ENCODE results near the gene CTTNBP2.

CTTNBP2 gene

GRCh38 chr7:117767951-117768350 lies 105.3 kb downstream of the CTTNBP2 start:
- H3K9me3 ChIP-seq (ENCODE audit: insufficient read depth, low read length): no peaks in the 10 kb centered on the region
- H3K9ac ChIP-seq (ENCODE audit: low read length): no peak overlapping the region
- TF ChIP-seq EZH2phosphoT487 (IDR thresholded peaks at IDR 0.05; ENCODE audit: low read depth) (no peak), CTCF (IDR thresholded peaks at IDR 0.05; ENCODE audit: low read depth, low read length) (no peak)

GRCh38 chr7:117766913-117767312 lies 106.3 kb downstream of the CTTNBP2 start:
- no peak for TF ChIP-seq CTCF (IDR thresholded peaks at IDR 0.05; ENCODE audit: low read depth, low read length)
- TF ChIP-seq EZH2phosphoT487 (IDR thresholded peaks at IDR 0.05; ENCODE audit: low read depth): no peak
- H3K9me3 ChIP-seq (ENCODE audit: insufficient read depth, low read length): no peaks in the 10 kb centered on the region
- H3K27me3 ChIP-seq (ENCODE audit: low read depth, low read length): no peaks in the 10 kb centered on the region
- no peaks in the 10 kb centered on the region for H3K36me3 ChIP-seq (replicated peaks; ENCODE audit: low read depth, low read length)
- no peaks in the 10 kb centered on the region for H3K79me2 ChIP-seq (ENCODE audit: low read length)
- H3K4me1 ChIP-seq (ENCODE audit: low read length): peaks cover 15% of the 10 kb centered on the region
- H2AFZ ChIP-seq (ENCODE audit: low read depth, low read length): no peak overlapping the region
- no peak overlapping the region for H3K4me3 ChIP-seq (ENCODE audit: low read length)
- H4K20me1 ChIP-seq (ENCODE audit: insufficient read depth, low read length): no peaks in the 10 kb centered on the region
- no peak overlapping the region for H3K27ac ChIP-seq (ENCODE audit: low read length)
- H3K4me2 ChIP-seq (ENCODE audit: low read length): no peak overlapping the region
- no peak overlapping the region for H3K9ac ChIP-seq (ENCODE audit: low read length)

More at GRCh38 chr7:117767951-117768350, 105.3 kb downstream of the CTTNBP2 start:
- Histone ChIP-seq H3K4me2 (ENCODE audit: low read length) (no peak overlapping the region), H2AFZ (ENCODE audit: low read depth, low read length) (no peak overlapping the region), H4K20me1 (ENCODE audit: insufficient read depth, low read length) (no peaks in the 10 kb centered on the region), H3K27ac (ENCODE audit: low read length) (no peak overlapping the region), H3K4me3 (ENCODE audit: low read length) (no peak overlapping the region), H3K79me2 (ENCODE audit: low read length) (no peaks in the 10 kb centered on the region), H3K27me3 (ENCODE audit: low read depth, low read length) (no peaks in the 10 kb centered on the region), H3K36me3 (replicated peaks; ENCODE audit: low read depth, low read length) (no peaks in the 10 kb centered on the region), H3K4me1 (ENCODE audit: low read length) (peaks cover 16% of the 10 kb centered on the region)

- H3K9me3 ChIP-seq (ENCODE audit: insufficient read depth, low read length): no peaks in the 10 kb centered on the region
- H3K27me3 ChIP-seq (ENCODE audit: low read depth, low read length): no peaks in the 10 kb centered on the region
- TF ChIP-seq EZH2phosphoT487 (IDR thresholded peaks at IDR 0.05; ENCODE audit: low read depth) (no peak), CTCF (IDR thresholded peaks at IDR 0.05; ENCODE audit: low read depth, low read length) (no peak)
- H3K36me3 ChIP-seq (replicated peaks; ENCODE audit: low read depth, low read length): no peaks in the 10 kb centered on the region
- no peaks in the 10 kb centered on the region for H3K79me2 ChIP-seq (ENCODE audit: low read length)
- no peak overlapping the region for H3K4me3 ChIP-seq (ENCODE audit: low read length)
- peaks cover 15% of the 10 kb centered on the region for H3K4me1 ChIP-seq (ENCODE audit: low read length)
- no peak overlapping the region for H3K27ac ChIP-seq (ENCODE audit: low read length)
- H4K20me1 ChIP-seq (ENCODE audit: insufficient read depth, low read length): no peaks in the 10 kb centered on the region
- no peak overlapping the region for H3K4me2 ChIP-seq (ENCODE audit: low read length)
- no peak overlapping the region for H3K9ac ChIP-seq (ENCODE audit: low read length)
- no peak overlapping the region for H2AFZ ChIP-seq (ENCODE audit: low read depth, low read length)
Measured at GRCh38 chr7:117764031-117764430, 109.2 kb downstream of the CTTNBP2 start.

- Histone ChIP-seq H3K79me2 (ENCODE audit: low read length) (no peaks in the 10 kb centered on the region), H3K4me2 (ENCODE audit: low read length) (no peak overlapping the region), H3K9me3 (ENCODE audit: insufficient read depth, low read length) (no peaks in the 10 kb centered on the region), H3K9ac (ENCODE audit: low read length) (no peak overlapping the region), H3K4me1 (ENCODE audit: low read length) (peaks cover 11% of the 10 kb centered on the region), H3K27me3 (ENCODE audit: low read depth, low read length) (no peaks in the 10 kb centered on the region), H3K36me3 (replicated peaks; ENCODE audit: low read depth, low read length) (no peaks in the 10 kb centered on the region), H2AFZ (ENCODE audit: low read depth, low read length) (no peak overlapping the region), H3K4me3 (ENCODE audit: low read length) (no peak overlapping the region), H3K27ac (ENCODE audit: low read length) (no peak overlapping the region), H4K20me1 (ENCODE audit: insufficient read depth, low read length) (no peaks in the 10 kb centered on the region)
- TF ChIP-seq EZH2phosphoT487 (IDR thresholded peaks at IDR 0.05; ENCODE audit: low read depth): no peak
- TF ChIP-seq CTCF (IDR thresholded peaks at IDR 0.05; ENCODE audit: low read depth, low read length): no peak
Measured at GRCh38 chr7:117762055-117762454, 111.2 kb downstream of the CTTNBP2 start.
